GM15510 (cell line): ENCODE measurements around the gene TMEM207.

Experiments
- POLR2A ChIP-seq: IDR thresholded peaks from 3 replicates; pipeline ENCODE4 v1.6.1; 2011; ENCODE audit warnings: borderline replicate concordance; ENCODE audit not compliant: insufficient read length; ENCODE audit errors: extremely low read depth

The TMEM207 gene

DNA sequence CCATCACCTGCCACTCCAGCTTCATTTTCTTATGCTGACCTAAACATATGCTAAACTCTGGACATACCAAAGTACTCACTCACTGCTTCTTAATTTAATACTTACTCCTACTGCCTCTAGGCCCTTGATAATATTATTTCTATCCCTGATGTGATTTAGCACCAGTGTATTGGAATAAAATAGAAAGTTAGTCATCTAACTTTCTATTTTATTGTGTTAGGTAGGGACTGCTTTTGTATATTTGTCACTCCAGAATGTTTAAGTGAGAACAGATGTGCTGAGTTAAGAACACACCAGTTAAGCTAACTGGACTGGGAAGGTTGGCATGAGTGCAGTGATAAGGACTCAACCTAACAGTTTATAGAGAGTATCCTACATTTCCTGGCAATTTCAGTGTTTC is 68.3 kb downstream of the TMEM207 start:
- no peak for TF ChIP-seq POLR2A

DNA sequence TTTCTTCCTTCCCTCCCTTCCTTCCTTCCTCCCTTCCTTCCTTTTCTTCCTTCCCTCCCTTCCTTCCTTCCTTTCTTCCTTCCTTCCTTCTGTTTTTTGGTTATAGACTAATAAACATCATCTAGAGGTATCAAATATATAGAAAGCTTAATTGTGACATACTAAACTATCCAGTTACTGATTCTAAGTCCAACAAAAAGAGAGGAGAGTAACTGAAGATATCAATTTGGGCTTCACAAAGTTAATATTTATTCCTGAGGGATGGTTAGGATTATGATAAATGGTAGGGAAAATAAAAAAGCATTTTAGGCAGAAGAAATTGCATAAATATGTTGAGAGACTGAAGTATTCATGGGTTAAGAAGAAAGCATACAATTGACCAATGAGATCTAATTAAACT is 69.5 kb downstream of the TMEM207 start:
- no peak for TF ChIP-seq POLR2A
